GM12878 (cell line): ENCODE measurements around the gene ZMYM5.

Source experiments
- EED ChIP-seq: sonication (generic); IDR thresholded peaks from 2 replicates; pipeline ENCODE4 v1.6.1; 2016; ENCODE audit warnings: antibody characterized with exemption, low read depth
- EZH2 ChIP-seq: IDR thresholded peaks from 2 replicates; pipeline ENCODE4 v1.6.1; 2012; ENCODE audit warnings: low read depth, mild to moderate bottlenecking, control low read depth, inconsistent platforms, low read length, borderline replicate concordance; ENCODE audit not compliant: control insufficient read depth

DNA sequence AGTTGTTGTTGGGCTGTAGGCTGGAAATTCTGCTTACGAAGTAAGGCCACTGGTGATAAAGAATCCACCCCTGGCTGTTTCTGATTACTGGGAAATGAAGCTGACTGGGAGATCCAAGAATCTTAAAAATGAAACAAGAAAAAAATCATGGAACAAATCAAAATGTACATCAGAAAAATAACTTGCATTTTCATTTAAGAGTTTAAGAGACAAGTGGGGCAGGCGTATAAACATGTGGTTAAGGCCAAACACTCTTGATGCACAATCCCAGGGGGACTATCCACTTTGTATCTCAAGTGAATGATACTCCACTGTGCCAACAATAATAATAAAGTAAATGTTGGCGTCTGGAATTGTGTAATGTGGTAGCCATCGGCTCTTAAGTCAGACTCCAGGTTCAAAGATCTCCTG, 24.6 kb downstream of the ZMYM5 start:
- TF ChIP-seq EZH2 (no peak), EED (no peak)
